Esophagus squamous epithelium (tissue), 5 donors: ENCODE measurements around the gene PTPRCAP. TPM values are rescaled to one million over a fixed set of nuclear protein-coding genes. Genes with fewer than 3 reads are reported as not detected.
"Not testable (repeated sequence)": the region's sequence is repeated elsewhere in the genome, so short reads cannot be mapped to it uniquely, and the experiment has no call there.

Experiments used
- DNase-seq: peaks from one replicate; lab custom pipeline; 2025; lab: John Stamatoyannopoulos, UW
- H3K27ac ChIP-seq, 4 donors: fragments of 200-600 bp; sonication (generic); one replicate each; pipeline ENCODE4 v1.5.1; 2016 to 2019; ENCODE audit warnings: mild to moderate bottlenecking in 1 of 4
- H3K27me3 ChIP-seq, 4 donors: fragments of 200-600 bp; sonication (generic); 1 replicate in 3 of 4; 2 replicates in 1 of 4; pipeline versions ENCODE4 v1.5.1 to v1.6.0; 2017 to 2021; ENCODE audit warnings: antibody characterized with exemption in 1 of 4
- H3K36me3 ChIP-seq, 3 donors: fragments of 200-600 bp; sonication (generic); one replicate each; pipeline ENCODE4 v1.5.1; 2016 to 2019
- H3K4me1 ChIP-seq, 3 donors: fragments of 200-600 bp; sonication (generic); one replicate each; pipeline ENCODE4 v1.5.1; 2017 to 2019
- H3K4me3 ChIP-seq, 4 donors: fragments of 200-600 bp; sonication (generic); 1 replicate in 3 of 4; 2 replicates in 1 of 4; pipeline ENCODE4 v1.5.1; 2016 to 2019; ENCODE audit warnings: mild to moderate bottlenecking in 2 of 4, moderate library complexity in 1 of 4
- H3K9me3 ChIP-seq, 3 donors: fragments of 200-600 bp; sonication (generic); one replicate each; pipeline ENCODE4 v1.5.1; 2016 to 2019
- POLR2A ChIP-seq, 4 donors: fragments of 450-650 bp; IDR thresholded peaks; one replicate each; pipeline ENCODE4 v1.6.1; 2017; ENCODE audit warnings: antibody characterized with exemption in 4 of 4, mild to moderate bottlenecking in 4 of 4, moderate library complexity in 3 of 4
- WGBS, 2 donors: methylation state at CpG; one replicate each; pipeline ENCODE4 v1.1.5; 2018; 5-methylcytosine and 5-hydroxymethylcytosine counted together
- intact Hi-C: fragments of 100-400 bp; cut with DNase I; formaldehyde crosslinking; loops from one replicate; pipeline ENCODE4 v1.15.0; 2022
- total RNA-seq, 4 donors: library from RNA; depleted of rRNA; stranded (reverse); fragments of >200 nt; gene quantifications; one replicate each; pipeline ENCODE4 v1.1.0, GENCODE V29; 2016
- TF ChIP-seq, protein P1 (sequence below), 6 experiments: fragments of 450-650 bp in 4 of 6; fragments of 200-600 bp in 2 of 6; sonication (generic) in 2 of 6; IDR thresholded peaks; one replicate each; pipeline ENCODE4 v1.5.1; 2016 to 2019; ENCODE audit warnings: antibody characterized with exemption in 6 of 6, mild to moderate bottlenecking in 4 of 6, moderate library complexity in 4 of 6
- donor health status: DM: yes; HTN: yes; CAD: no.

The PTPRCAP gene
- total RNA-seq, 4 donors from 2014 or later, result 5.9 to 14.1 (median 6.8) TPM

DNA sequence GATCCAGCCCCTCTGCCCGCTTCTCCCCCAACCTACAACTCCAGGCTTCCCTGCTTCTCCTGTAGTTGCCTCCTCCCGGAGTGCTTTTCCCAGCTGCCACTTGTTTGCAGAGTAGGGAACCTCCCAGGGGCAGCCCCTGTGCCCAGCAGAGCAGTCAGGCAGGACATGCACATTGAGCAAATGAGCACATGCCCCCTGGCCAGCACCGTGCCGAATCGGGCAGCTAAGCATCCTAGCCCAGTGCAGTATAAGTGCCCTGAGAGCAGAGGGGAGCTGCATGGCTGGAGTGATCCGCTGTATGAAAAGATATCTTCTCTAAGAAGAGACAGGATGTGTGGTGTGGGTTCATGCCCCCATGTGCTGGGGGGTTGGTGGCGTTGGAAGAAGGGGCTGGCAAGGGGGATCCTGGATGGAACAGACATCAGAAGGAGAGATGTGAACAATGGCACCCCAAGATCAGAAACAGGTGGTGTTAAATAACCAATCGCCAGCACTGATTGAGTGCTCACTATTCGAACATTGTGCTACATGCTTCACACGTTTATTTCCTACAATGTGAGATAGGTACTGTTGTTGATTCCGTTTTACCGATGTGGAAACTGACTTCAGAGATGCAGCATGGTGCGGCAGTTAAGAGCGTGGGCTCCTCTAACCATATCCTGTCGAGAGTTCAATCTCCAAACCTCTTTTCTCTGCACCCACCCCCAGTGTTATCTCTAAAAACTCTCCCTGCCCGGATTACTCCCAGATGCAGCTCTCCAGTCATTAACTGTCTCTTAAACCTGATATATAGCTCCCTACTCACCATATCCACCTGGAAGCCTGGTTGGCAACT lies 46.6 kb upstream of the PTPRCAP start:
- Histone ChIP-seq H3K27me3 (no peaks in the 10 kb centered on the region), H3K4me1 (peaks cover 19 to 48% (median 23%) of the 10 kb centered on the region in 3 donors), H3K9me3 (no peaks in the 10 kb centered on the region), H3K27ac (peak overlapping the region; percentile 80 to 92 (median 89)), H3K4me3 (peak overlapping the region; percentile 35 to 73 (median 56)), H3K36me3 (peaks cover 0 to 23% (median 17%) of the 10 kb centered on the region in 3 donors)
- no peak for DNase-seq
- WGBS, 2 donors, result 78 to 81% methylated on average over 10 to 12 of the region's 16 CpGs
- TF ChIP-seq, protein P1, sequence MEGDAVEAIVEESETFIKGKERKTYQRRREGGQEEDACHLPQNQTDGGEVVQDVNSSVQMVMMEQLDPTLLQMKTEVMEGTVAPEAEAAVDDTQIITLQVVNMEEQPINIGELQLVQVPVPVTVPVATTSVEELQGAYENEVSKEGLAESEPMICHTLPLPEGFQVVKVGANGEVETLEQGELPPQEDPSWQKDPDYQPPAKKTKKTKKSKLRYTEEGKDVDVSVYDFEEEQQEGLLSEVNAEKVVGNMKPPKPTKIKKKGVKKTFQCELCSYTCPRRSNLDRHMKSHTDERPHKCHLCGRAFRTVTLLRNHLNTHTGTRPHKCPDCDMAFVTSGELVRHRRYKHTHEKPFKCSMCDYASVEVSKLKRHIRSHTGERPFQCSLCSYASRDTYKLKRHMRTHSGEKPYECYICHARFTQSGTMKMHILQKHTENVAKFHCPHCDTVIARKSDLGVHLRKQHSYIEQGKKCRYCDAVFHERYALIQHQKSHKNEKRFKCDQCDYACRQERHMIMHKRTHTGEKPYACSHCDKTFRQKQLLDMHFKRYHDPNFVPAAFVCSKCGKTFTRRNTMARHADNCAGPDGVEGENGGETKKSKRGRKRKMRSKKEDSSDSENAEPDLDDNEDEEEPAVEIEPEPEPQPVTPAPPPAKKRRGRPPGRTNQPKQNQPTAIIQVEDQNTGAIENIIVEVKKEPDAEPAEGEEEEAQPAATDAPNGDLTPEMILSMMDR (IDR thresholded peaks at IDR 0.05), result no peak
- no peak for TF ChIP-seq POLR2A (IDR thresholded peaks at IDR 0.05)
- intact Hi-C loops, result no loop called here

DNA sequence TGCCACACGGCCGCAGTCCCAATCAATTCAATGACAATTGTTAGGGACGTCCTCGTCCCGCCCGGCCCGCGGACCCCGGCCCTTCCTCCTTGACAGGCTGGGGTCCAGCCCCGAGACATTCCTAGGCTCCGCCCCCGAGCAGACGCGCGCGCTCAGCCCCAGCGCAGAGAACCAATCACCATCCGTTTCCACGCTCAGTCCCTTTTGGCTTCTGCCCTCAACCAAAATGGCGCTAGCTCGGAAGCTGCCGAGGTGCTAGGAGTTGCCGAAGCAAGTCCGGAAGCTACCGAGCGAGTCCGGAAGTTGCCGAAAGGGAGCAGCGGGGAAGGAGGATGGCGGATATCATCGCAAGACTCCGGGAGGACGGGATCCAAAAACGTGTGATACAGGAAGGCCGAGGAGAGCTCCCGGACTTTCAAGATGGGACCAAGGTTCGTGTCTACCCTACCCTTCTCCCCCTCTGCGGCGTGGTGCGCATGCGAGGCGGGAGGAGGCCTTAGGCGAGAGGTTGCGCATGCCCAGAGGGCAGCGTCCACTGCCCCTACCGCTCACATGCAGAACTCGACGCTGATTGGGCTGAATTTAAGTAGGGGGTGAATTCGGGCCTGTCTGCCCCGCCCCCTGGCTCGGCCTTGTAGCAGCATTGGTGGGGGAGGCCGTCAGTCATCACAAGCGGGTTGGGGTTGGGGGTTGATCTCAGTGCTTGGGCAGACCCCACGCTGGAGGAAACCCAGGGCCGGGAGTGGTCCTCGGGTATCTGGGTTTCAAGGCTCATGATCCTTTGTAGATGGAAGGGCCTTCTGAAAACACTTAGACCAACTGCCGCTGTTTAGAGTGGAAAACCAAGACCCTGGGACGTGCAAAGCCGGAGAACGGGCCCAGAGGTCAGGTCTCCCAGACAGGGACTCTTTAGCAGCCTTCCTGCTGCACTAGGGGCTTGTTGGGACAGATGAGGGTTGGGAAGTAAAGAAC lies 45.6 kb upstream of the PTPRCAP start, which contains the start of gene AIP:
AIP (plus strand) TSS at position 200 of the 972 bp plus-strand sequence; CDS start at position 333, 133 bp downstream.
- WGBS, 2 donors, result 1 to 12% methylated on average over 23 to 35 of the region's 60 CpGs
- DNase-seq, result peak; percentile 86

GRCh38 chr11:67482275-67482826 lies 44.9 kb upstream of the PTPRCAP start:
- Histone ChIP-seq H3K27me3 (no peaks in the 10 kb centered on the region), H3K4me3 (peak overlapping the region; percentile 35 to 73 (median 56)), H3K36me3 (peaks cover 0 to 8% (median 6%) of the 10 kb centered on the region in 3 donors), H3K27ac (peak overlapping the region; percentile 80 to 92 (median 89)), H3K4me1 (peaks cover 19 to 55% (median 23%) of the 10 kb centered on the region in 3 donors), H3K9me3 (no peaks in the 10 kb centered on the region)
- TF ChIP-seq, protein P1 (IDR thresholded peaks at IDR 0.05), result no peak
- no peak for TF ChIP-seq POLR2A (IDR thresholded peaks at IDR 0.05)
- no peak for DNase-seq
- intact Hi-C loops, result no loop called here
- WGBS, 2 donors, result 25 to 34% methylated on average over 19 of the region's 19 CpGs

More for the DNA sequence above, 45.6 kb upstream of the PTPRCAP start, which contains the start of gene AIP:
- peaks cover 19 to 50% (median 23%) of the 10 kb centered on the region in 3 donors for H3K4me1 ChIP-seq
- peak within 1 kb of the TSS; percentile 80 to 92 (median 89) for H3K27ac ChIP-seq
- H3K36me3 ChIP-seq, result peaks cover 0 to 16% (median 14%) of the 10 kb centered on the region in 3 donors
- intact Hi-C loops, result no loop called here
- TF ChIP-seq, protein P1 (IDR thresholded peaks at IDR 0.05), result peak in 3 of 6 experiments; percentile 28 to 47 (median 43)
- TF ChIP-seq POLR2A (IDR thresholded peaks at IDR 0.05), result peak in 2 of 4 donors; percentile 47 to 63
- H3K4me3 ChIP-seq, result peak within 1 kb of the TSS; percentile 35 to 73 (median 56)
- H3K27me3 ChIP-seq, result no peaks in the 10 kb centered on the region
- no peaks in the 10 kb centered on the region for H3K9me3 ChIP-seq

GRCh38 chr11:67477344-67478050 lies 40.0 kb upstream of the PTPRCAP start:
- H3K27ac ChIP-seq, H3K9me3 ChIP-seq, H3K36me3 ChIP-seq, intact Hi-C loops, H3K4me3 ChIP-seq, H3K27me3 ChIP-seq, DNase-seq: not testable (repeated sequence)
- WGBS, 2 donors, result 82 to 84% methylated on average over 9 to 11 of the region's 16 CpGs
- H3K4me1 ChIP-seq, result peaks cover 0 to 28% (median 0%) of the 10 kb centered on the region in 3 donors

- H3K27ac ChIP-seq, DNase-seq, H3K4me3 ChIP-seq, H3K9me3 ChIP-seq, intact Hi-C loops, H3K36me3 ChIP-seq, H3K27me3 ChIP-seq: not testable (repeated sequence)
- 73 to 78% methylated on average over 7 of the region's 10 CpGs for WGBS, 2 donors
- H3K4me1 ChIP-seq, result peaks cover 0 to 22% (median 0%) of the 10 kb centered on the region in 3 donors
These were observed 39.2 kb upstream of the PTPRCAP start for GRCh38 chr11:67476692-67477091.
